Lower leg skin (tissue), 4 donors: ENCODE measurements around the gene GRIK3. TPM values are rescaled to one million over a fixed set of nuclear protein-coding genes. Genes with fewer than 3 reads are reported as not detected.
A peak's percentile ranks its signal among the peaks of the same experiment; 100 is the strongest.

ENCODE experiments used
- DNase-seq, 2 donors: peaks; one replicate each; pipeline ENCODE4 v3.0.0-alpha.2; 2019; ENCODE audit warnings: low spot score in 2 of 2
- H3K4me3 ChIP-seq: fragments of 200-600 bp; sonication (generic); 2 replicates; pipeline ENCODE4 v1.5.1; 2017; ENCODE audit warnings: mild to moderate bottlenecking, low read depth; ENCODE audit not compliant: poor library complexity, severe bottlenecking
- CTCF ChIP-seq, 3 donors: fragments of 450-650 bp; IDR thresholded peaks; one replicate each; pipeline ENCODE4 v1.5.1; 2016; ENCODE audit warnings: antibody characterized with exemption in 3 of 3, mild to moderate bottlenecking in 3 of 3, moderate library complexity in 2 of 3
- POLR2A ChIP-seq, 2 donors: fragments of 450-650 bp; IDR thresholded peaks; one replicate each; pipeline ENCODE4 v1.6.1; 2016 to 2017; ENCODE audit warnings: antibody characterized with exemption in 2 of 2, mild to moderate bottlenecking in 1 of 2, moderate library complexity in 1 of 2
- WGBS, 2 donors: methylation state at CpG; one replicate each; pipeline ENCODE4 v1.1.5; 2018; 5-methylcytosine and 5-hydroxymethylcytosine counted together
- intact Hi-C: fragments of 100-400 bp; cut with DNase I; formaldehyde crosslinking; loops from one replicate; pipeline ENCODE4 v1.15.0; 2023; ENCODE audit warnings: low total_unique reads
- total RNA-seq, 4 donors: library from RNA; depleted of rRNA; stranded (reverse); fragments of >200 nt; gene quantifications; one replicate each; pipeline ENCODE4 v1.1.0, GENCODE V29; 2016

GRIK3 gene
- total RNA-seq, 4 donors from 2014 or later, result 0.04 to 0.36 (median 0.19) TPM

GRCh38 chr1:36759355-36759754 is 275.0 kb downstream of the GRIK3 start:
- no peak for TF ChIP-seq CTCF (IDR thresholded peaks at IDR 0.05)
- TF ChIP-seq POLR2A (IDR thresholded peaks at IDR 0.05), result no peak
- intact Hi-C loops, result no loop called here
- DNase-seq, result peak in 1 of 2 donors; percentile 18
- 93 to 95% methylated on average over 5 of the region's 5 CpGs for WGBS, 2 donors
- no peak overlapping the region for H3K4me3 ChIP-seq

- H3K4me3 ChIP-seq, result no peak overlapping the region
- DNase-seq, result peak in 1 of 2 donors; percentile 53
- 74 to 76% methylated on average over 12 of the region's 12 CpGs for WGBS, 2 donors
- TF ChIP-seq POLR2A (IDR thresholded peaks at IDR 0.05) (no peak), CTCF (IDR thresholded peaks at IDR 0.05) (no peak)
- intact Hi-C loops, result no loop called here
These were observed 278.7 kb downstream of the GRIK3 start for GRCh38 chr1:36755303-36756230.

- 91 to 93% methylated on average over 1 of the region's 1 CpG for WGBS, 2 donors
These were observed 279.9 kb downstream of the GRIK3 start for GRCh38 chr1:36754366-36754765.

GRCh38 chr1:36753451-36753850 is 280.9 kb downstream of the GRIK3 start:
- 81 to 85% methylated on average over 7 of the region's 7 CpGs for WGBS, 2 donors
- TF ChIP-seq CTCF (IDR thresholded peaks at IDR 0.05), result no peak
- intact Hi-C loops, result no loop called here
- peak in 1 of 2 donors; percentile 49 for DNase-seq
- no peak overlapping the region for H3K4me3 ChIP-seq

More at GRCh38 chr1:36754366-36754765, 279.9 kb downstream of the GRIK3 start:
- intact Hi-C loops, result no loop called here
- no peak overlapping the region for H3K4me3 ChIP-seq
- TF ChIP-seq CTCF (IDR thresholded peaks at IDR 0.05), result no peak
- TF ChIP-seq POLR2A (IDR thresholded peaks at IDR 0.05), result no peak
- peak in 1 of 2 donors; percentile 69 for DNase-seq

- DNase-seq, result peak in 1 of 2 donors; percentile 46
- intact Hi-C loops, result no loop called here
- 52% methylated on average over 5 to 6 of the region's 6 CpGs for WGBS, 2 donors
- TF ChIP-seq POLR2A (IDR thresholded peaks at IDR 0.05) (no peak), CTCF (IDR thresholded peaks at IDR 0.05) (no peak)
- H3K4me3 ChIP-seq, result no peak overlapping the region
These were observed 281.4 kb downstream of the GRIK3 start for GRCh38 chr1:36752891-36753361.
